Trophoblast cell (in vitro differentiated cells and primary cell): ENCODE measurements around the gene SCYL2.
"Not testable (repeated sequence)": the region's sequence is repeated elsewhere in the genome, so short reads cannot be mapped to it uniquely, and the experiment has no call there.

ENCODE experiments used
- DNase-seq, 2 donors: peaks; one replicate each; pipeline ENCODE4 v3.0.0-alpha.2; 2016
- H2AFZ ChIP-seq: 2 replicates; pipeline ENCODE4 v1.6.1; 2013; ENCODE audit warnings: low read length, moderate library complexity, mild to moderate bottlenecking; ENCODE audit not compliant: insufficient read depth, poor library complexity
- H2AK5ac ChIP-seq: 2 replicates; pipeline ENCODE4 v1.6.1; 2013; ENCODE audit warnings: mild to moderate bottlenecking, low read length
- H2BK120ac ChIP-seq: 2 replicates; pipeline ENCODE4 v1.6.1; 2013; ENCODE audit warnings: low read length, mild to moderate bottlenecking, moderate library complexity; ENCODE audit not compliant: insufficient read depth, poor library complexity
- H2BK12ac ChIP-seq: 2 replicates; pipeline ENCODE4 v1.6.1; 2013; ENCODE audit warnings: mild to moderate bottlenecking, low read length, moderate library complexity
- H2BK5ac ChIP-seq: 2 replicates; pipeline ENCODE4 v1.6.1; 2013; ENCODE audit warnings: low read length, low read depth, moderate library complexity, mild to moderate bottlenecking; ENCODE audit not compliant: poor library complexity
- H3K14ac ChIP-seq: 2 replicates; pipeline ENCODE4 v1.6.1; 2013; ENCODE audit warnings: mild to moderate bottlenecking, low read length
- H3K18ac ChIP-seq: 2 replicates; pipeline ENCODE4 v1.6.1; 2013; ENCODE audit warnings: mild to moderate bottlenecking, low read length
- H3K23ac ChIP-seq: 2 replicates; pipeline ENCODE4 v1.6.1; 2013; ENCODE audit warnings: low read length
- H3K27ac ChIP-seq: 2 replicates; pipeline ENCODE4 v1.5.1; 2013; ENCODE audit warnings: low read depth, mild to moderate bottlenecking, inconsistent platforms, low read length, moderate library complexity
- H3K27me3 ChIP-seq: 2 replicates; pipeline ENCODE4 v1.6.1; 2013; ENCODE audit warnings: inconsistent platforms, mild to moderate bottlenecking, low read length, moderate library complexity; ENCODE audit not compliant: insufficient read depth
- H3K36me3 ChIP-seq, 2 experiments: 1 replicate in 1 of 2; 2 replicates in 1 of 2; pipeline ENCODE4 v1.6.1; 2013; ENCODE audit warnings: low read length in 2 of 2, mild to moderate bottlenecking in 2 of 2, moderate library complexity in 1 of 2; ENCODE audit not compliant: insufficient read depth in 2 of 2, control insufficient read depth in 1 of 2
- H3K4ac ChIP-seq: 2 replicates; pipeline ENCODE4 v1.6.1; 2013; ENCODE audit warnings: low read depth, mild to moderate bottlenecking, low read length, moderate library complexity
- H3K4me1 ChIP-seq, 2 experiments: 1 replicate in 1 of 2; 2 replicates in 1 of 2; pipeline ENCODE4 v1.6.1; 2013; ENCODE audit warnings: low read length in 2 of 2, mild to moderate bottlenecking in 2 of 2, moderate library complexity in 1 of 2; ENCODE audit not compliant: insufficient read depth in 2 of 2, control insufficient read depth in 1 of 2
- H3K4me2 ChIP-seq: 2 replicates; pipeline ENCODE4 v1.6.1; 2013; ENCODE audit warnings: inconsistent platforms, mild to moderate bottlenecking, low read length, moderate library complexity
- H3K4me3 ChIP-seq: 2 replicates; pipeline ENCODE4 v1.5.1; 2013; ENCODE audit warnings: mild to moderate bottlenecking, low read depth, low read length, inconsistent platforms
- H3K79me1 ChIP-seq: one replicate; pipeline ENCODE4 v1.6.1; 2013; ENCODE audit warnings: low read length
- H3K79me2 ChIP-seq: 2 replicates; pipeline ENCODE4 v1.6.1; 2013; ENCODE audit warnings: low read length, mild to moderate bottlenecking; ENCODE audit not compliant: control insufficient read depth, insufficient read depth, poor library complexity
- H3K9ac ChIP-seq: 2 replicates; pipeline ENCODE4 v1.6.1; 2013; ENCODE audit warnings: mild to moderate bottlenecking, low read length
- H3K9me3 ChIP-seq: 2 replicates; pipeline ENCODE4 v1.6.1; 2013; ENCODE audit warnings: low read depth, mild to moderate bottlenecking, control low read depth, inconsistent platforms, low read length; ENCODE audit not compliant: insufficient read depth
- H4K12ac ChIP-seq: 2 replicates; pipeline ENCODE4 v1.6.1; 2013; ENCODE audit warnings: low read depth, mild to moderate bottlenecking, low read length, moderate library complexity
- H4K8ac ChIP-seq: 2 replicates; pipeline ENCODE4 v1.6.1; 2013; ENCODE audit warnings: low read depth, mild to moderate bottlenecking, low read length, moderate library complexity
- H4K91ac ChIP-seq: one replicate; pipeline ENCODE4 v1.6.1; 2013; ENCODE audit warnings: low read depth, mild to moderate bottlenecking, low read length, moderate library complexity
- WGBS: extraction: QIAGEN DNeasy Blood & Tissue Kit; methylation state at CpG from one replicate; pipeline ENCODE4 v1.1.7; 2013; ENCODE audit warnings: missing lambda C conversion rate; ENCODE audit not compliant: insufficient read length, insufficient coverage; ENCODE audit errors: extremely low coverage; 5-methylcytosine and 5-hydroxymethylcytosine counted together

SCYL2 gene

DNA sequence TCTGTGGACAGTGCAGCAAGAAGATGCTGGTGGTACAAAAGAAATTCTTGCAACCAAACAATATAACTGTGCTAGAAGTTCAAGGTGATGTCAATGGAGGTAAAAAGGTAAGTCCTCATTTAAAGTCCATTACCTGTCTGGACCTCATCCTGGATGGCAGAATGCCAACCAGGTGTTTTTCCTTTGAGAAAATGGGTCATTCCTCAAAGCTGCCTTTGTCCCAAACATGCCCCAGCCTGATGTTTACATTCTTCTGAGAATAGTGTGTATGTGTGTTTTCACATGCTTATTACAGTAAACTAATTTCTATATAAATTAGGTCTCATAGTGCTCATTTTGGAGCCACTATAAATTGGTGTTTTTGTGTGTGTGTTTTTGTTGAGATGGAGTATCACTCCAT lies 41.5 kb upstream of the SCYL2 start:
- no peak for DNase-seq
- H4K8ac ChIP-seq = no peak overlapping the region
- no peak overlapping the region for H2AK5ac ChIP-seq
- no peak overlapping the region for H3K9ac ChIP-seq
- H2AFZ ChIP-seq = no peak overlapping the region
- H3K4ac ChIP-seq = no peak overlapping the region
- H3K79me2 ChIP-seq = no peaks in the 10 kb centered on the region
- H3K14ac ChIP-seq = no peak overlapping the region
- no peak overlapping the region for H3K23ac ChIP-seq
- H3K4me2 ChIP-seq = no peak overlapping the region
- H3K4me1 ChIP-seq = peaks cover 2 to 6% of the 10 kb centered on the region in 2 experiments
- peaks cover 4% of the 10 kb centered on the region for H3K79me1 ChIP-seq
- no peak overlapping the region for H2BK5ac ChIP-seq
- H3K9me3 ChIP-seq = no peaks in the 10 kb centered on the region
- no peak overlapping the region for H3K18ac ChIP-seq
- H4K12ac ChIP-seq = no peak overlapping the region
- no peak overlapping the region for H2BK120ac ChIP-seq
- peaks cover 9 to 10% of the 10 kb centered on the region in 2 experiments for H3K36me3 ChIP-seq
- no peaks in the 10 kb centered on the region for H3K27me3 ChIP-seq
- no peak overlapping the region for H4K91ac ChIP-seq
- no peak overlapping the region for H3K27ac ChIP-seq
- no peak overlapping the region for H3K4me3 ChIP-seq
- no peak overlapping the region for H2BK12ac ChIP-seq

DNA sequence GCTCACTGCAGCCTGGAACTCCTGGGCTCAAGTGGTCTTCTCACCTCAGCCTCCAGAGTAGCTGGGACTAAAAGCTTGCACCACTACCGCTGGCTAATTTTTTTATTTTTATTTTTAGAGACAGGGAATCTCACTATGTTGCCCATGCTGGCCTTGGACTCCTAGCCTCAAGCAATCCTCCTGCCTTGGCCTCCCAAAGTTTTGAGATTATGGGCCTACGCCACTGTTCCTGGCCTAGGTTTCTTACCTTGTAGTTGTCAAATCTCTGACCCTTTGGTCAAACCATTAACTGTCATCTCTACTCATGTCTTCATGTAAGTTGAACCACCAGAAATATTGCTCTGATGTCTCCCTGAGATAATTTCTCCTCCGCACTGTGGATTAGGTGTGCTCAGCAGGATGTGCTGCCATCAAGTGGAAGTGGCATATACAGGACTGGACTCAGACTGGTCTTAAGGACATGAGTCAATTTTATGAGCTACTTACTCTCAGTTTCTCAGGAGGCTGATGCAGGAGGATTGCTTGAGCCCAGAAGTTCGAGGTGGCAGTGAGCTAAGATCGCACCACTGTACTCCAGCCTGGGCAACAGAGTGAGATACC lies 37.8 kb upstream of the SCYL2 start:
- Histone ChIP-seq H3K79me2 (no peaks in the 10 kb centered on the region), H4K12ac (peak overlapping the region; percentile 69), H2BK120ac (no peak overlapping the region), H3K27me3 (no peaks in the 10 kb centered on the region), H3K4me1 (peaks cover 10 to 13% of the 10 kb centered on the region in 2 experiments), H3K79me1 (peaks cover 13% of the 10 kb centered on the region), H3K4ac (peak overlapping the region; percentile 33), H2AFZ (no peak overlapping the region), H3K27ac (peak overlapping the region; percentile 69), H3K9me3 (no peaks in the 10 kb centered on the region), H2BK12ac (peak overlapping the region; percentile 44), H3K18ac (peak overlapping the region; percentile 54), H3K4me3 (no peak overlapping the region), H3K36me3 (peaks cover 3 to 4% of the 10 kb centered on the region in 2 experiments), H3K23ac (no peak overlapping the region), H3K4me2 (no peak overlapping the region), H3K9ac (no peak overlapping the region), H2BK5ac (peak overlapping the region; percentile 91), H4K91ac (peak overlapping the region; percentile 43), H2AK5ac (no peak overlapping the region), H3K14ac (no peak overlapping the region), H4K8ac (peak overlapping the region; percentile 35)
- no CpG with 5 or more reads among the region's 5 CpGs for WGBS
- DNase-seq = peak; percentile 43 to 73

DNA sequence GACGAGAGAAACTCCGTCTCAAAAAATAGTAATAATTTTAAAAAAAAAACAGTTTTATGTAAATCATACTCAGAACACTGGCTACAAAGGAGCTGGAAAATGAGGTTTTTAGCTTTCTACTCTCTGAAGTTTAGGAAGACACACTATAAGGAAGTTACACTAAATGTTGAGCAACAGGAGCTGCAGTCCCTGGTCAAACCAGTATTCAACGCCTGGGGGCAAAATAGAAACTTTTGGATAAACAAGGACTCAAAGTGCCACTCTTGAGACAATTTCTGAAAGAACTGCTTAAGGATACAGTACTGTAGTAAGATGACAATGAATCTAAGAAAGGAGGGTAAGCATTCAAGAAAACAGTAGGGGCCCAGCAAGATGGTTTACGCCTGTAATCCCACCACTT lies 37.1 kb upstream of the SCYL2 start:
- WGBS = no CpG with 5 or more reads among the region's 4 CpGs
- Histone ChIP-seq H3K4ac (no peak overlapping the region), H3K27me3 (no peaks in the 10 kb centered on the region), H2BK5ac (peak overlapping the region; percentile 91), H2AFZ (no peak overlapping the region), H3K4me1 (peaks cover 10 to 13% of the 10 kb centered on the region in 2 experiments), H3K18ac (no peak overlapping the region), H3K79me2 (no peaks in the 10 kb centered on the region), H3K79me1 (peaks cover 13% of the 10 kb centered on the region), H3K23ac (no peak overlapping the region), H3K9ac (no peak overlapping the region), H3K9me3 (no peaks in the 10 kb centered on the region), H4K8ac (peak overlapping the region; percentile 17), H2BK12ac (no peak overlapping the region), H3K27ac (peak overlapping the region; percentile 88), H3K4me3 (no peak overlapping the region), H2AK5ac (no peak overlapping the region), H3K4me2 (no peak overlapping the region), H3K14ac (no peak overlapping the region), H4K12ac (no peak overlapping the region), H2BK120ac (no peak overlapping the region), H4K91ac (peak overlapping the region; percentile 15), H3K36me3 (peaks cover 3 to 4% of the 10 kb centered on the region in 2 experiments)
- peak; percentile 88 to 100 for DNase-seq

DNA sequence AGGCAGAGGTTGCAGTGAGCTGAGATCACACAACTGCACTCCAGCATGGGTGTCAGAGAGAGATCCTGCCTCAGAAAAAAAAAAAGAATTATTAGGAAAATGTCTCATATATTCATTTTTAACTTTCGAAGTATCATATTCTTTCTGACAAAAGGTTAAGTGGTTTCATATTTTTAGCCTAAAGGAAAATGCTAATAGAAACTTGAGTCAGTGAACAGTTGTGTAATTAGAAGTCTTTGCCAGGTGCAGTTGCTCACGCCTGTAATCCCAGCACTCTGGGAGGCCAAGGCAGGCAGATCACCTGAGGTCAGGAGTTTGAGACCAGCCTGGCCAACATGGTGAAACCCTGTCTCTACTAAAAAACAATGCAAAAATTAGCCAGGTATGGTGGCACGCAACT lies 35.1 kb upstream of the SCYL2 start:
- not testable (repeated sequence) for H2BK120ac ChIP-seq, H2AFZ ChIP-seq, H2BK12ac ChIP-seq, H3K36me3 ChIP-seq, H3K27me3 ChIP-seq, H3K9me3 ChIP-seq, H4K91ac ChIP-seq, H3K9ac ChIP-seq, H2BK5ac ChIP-seq, H3K4ac ChIP-seq, H4K12ac ChIP-seq, H3K18ac ChIP-seq, H3K4me2 ChIP-seq, H3K27ac ChIP-seq, H3K4me3 ChIP-seq, H3K79me2 ChIP-seq, H4K8ac ChIP-seq, H2AK5ac ChIP-seq, H3K14ac ChIP-seq, H3K23ac ChIP-seq
- DNase-seq = peak; percentile 56 to 80
- peaks cover 13% of the 10 kb centered on the region for H3K79me1 ChIP-seq
- H3K4me1 ChIP-seq = peaks cover 10 to 13% of the 10 kb centered on the region in 2 experiments
- WGBS = no CpG with 5 or more reads among the region's 3 CpGs
